Left renal cortex interstitium (tissue), 4 donors: ENCODE results near the gene GBX2. TPM values are rescaled to one million over a fixed set of nuclear protein-coding genes. Genes with fewer than 3 reads are reported as not detected.

Source experiments
- DNase-seq, 4 donors: peaks; one replicate each; pipeline ENCODE4 v3.0.0-alpha.2; 2013; ENCODE audit warnings: low read depth in 4 of 4, low spot score in 2 of 4, missing footprints in 1 of 4
- polyA plus RNA-seq, 4 donors: library from polyadenylated mRNA; unstranded; fragments of 120-200 nt; gene quantifications; one replicate each; pipeline ENCODE4 v1.2.1, GENCODE V29; 2013; ENCODE audit not compliant: insufficient read length in 4 of 4

The GBX2 gene
- polyA plus RNA-seq, 4 donors = 0.51 to 0.91 (median 0.82) TPM

DNA sequence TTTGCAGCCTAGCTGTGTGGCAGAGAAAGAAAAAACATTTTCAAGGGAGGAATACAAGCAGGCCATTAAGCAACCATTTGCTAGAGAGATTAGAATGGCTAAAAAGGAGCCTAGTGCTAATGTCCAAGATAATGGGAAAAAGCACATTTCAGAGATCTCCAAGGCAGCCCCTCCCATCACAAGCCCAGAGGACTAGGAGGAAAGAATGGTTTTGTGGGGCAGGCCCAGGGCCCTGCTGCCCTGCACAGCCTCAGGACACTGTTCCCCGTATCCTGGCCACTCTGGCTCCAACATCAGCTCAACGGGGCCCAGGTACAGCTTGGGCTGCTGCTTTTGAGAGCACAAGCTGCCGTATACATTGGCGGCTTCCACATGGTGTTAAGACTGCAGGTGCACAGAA, 16.5 kb upstream of the GBX2 start:
- no peak for DNase-seq

DNA sequence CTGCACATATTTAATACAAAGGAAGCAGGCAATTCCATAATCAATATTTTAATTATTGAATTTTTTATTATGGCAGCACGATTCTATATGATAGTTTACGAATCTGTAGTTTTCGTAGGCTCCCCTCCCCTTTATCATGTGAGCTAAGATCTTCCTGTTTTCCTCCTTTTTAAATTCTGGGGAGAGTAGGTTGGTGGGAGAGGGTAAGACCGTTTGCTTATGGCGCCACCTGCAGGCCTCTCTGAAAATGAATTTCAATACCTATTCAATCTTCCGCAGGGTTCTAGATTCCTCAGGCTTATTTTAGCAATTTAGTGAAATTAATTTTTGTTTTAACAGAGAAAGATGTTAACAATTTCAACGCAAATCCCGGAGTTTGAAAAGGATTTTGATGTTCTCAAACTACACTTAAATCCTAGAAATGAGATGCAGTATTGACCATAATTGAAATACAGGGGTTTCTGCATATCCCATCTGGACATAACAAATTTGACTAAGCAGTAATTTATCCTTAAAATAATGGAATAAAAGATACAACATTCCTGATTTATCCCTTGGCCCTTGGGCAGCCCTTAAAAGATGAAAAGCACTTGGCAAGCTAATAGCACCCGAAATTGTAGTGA, 12.8 kb upstream of the GBX2 start:
- no peak for DNase-seq

DNA sequence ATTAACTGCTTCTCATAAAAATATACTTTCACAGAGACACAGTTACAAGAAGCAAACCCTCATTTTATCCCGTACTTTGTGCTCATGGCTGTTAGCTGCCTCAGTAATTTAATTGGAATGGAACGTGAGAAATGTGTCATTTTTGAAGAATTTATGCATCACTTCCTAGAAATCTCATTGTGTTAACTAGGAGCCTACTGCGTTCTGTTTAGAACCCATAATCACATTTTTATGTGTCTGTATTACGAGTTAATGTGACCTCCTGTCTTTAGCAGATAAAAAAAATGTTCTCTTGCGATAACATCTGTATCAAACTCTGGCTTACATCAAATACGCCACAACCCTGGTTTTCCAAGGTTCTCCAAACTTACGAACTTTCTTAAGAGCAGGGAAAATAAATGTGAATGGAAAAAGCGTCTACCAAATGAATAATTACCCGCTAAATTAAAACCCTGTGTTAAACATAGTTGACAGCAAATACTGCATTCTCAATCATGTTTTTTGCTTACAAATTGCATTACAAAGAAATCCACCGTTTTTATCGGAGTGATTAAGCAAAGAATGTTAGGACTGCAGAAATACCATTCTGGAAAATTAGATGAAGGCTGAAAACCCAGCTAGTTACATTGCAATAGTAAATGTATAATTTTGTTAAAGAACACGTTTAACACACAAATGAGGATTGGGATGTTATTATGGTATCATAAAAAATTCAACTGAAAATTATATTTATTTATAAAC, 12.1 kb upstream of the GBX2 start:
- no peak for DNase-seq

DNA sequence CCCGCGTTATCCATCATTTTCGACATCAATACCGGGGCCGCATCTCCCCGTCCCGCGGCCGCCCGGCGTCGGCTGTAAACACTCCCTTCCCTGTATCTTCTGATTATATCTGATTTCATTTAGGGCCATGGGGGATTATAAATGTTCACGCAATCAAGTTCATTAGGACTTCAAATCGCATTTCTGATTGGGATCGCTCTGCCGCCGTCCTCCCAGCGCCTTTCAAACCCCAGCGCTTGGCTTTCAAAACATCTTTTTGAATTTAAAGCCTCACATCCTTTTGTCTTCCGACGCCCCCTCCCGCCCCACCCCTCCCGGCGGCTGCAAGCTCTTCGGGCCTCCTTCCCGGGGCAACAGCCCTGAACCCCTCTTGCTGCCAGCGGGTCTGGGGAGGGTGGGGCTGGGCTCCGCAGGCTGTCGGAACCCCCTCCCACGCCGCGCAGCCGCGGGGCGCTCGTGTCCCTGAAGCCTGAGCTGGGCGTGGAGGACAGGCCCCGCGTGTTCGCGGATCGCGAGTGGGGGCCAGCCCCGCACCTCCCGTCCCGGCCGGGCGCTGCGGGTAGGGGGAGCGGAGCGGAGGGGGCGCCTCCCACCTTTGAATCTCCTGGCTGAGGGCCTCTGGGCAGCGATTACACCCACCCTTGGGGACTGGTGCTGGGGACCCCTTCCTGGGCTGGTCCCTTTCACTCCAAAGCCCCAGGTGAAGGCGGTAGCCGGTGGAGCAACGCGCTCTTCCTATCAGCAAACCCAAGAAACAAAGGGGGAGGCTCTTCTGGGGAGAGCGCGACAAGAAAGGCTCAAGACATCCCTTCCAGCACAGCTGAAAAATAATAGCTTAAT, 11.3 kb upstream of the GBX2 start:
- DNase-seq = no peak

DNA sequence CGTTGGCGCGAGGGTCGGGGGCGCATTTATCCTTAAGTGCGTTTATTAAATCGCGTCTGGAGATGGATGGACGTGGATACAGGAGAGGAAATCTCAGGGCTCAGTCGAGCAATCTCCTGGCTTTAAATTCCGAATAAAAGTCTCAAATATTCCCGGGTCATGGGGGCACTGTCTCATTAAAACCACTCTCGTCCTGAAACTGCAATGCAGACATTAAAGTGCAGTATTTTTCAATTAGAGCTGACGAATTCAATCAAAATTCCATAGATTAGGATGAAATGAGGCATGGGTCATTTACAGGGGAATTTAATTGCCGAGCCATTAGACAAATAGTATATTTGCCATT, 10.7 kb upstream of the GBX2 start:
- no peak for DNase-seq

DNA sequence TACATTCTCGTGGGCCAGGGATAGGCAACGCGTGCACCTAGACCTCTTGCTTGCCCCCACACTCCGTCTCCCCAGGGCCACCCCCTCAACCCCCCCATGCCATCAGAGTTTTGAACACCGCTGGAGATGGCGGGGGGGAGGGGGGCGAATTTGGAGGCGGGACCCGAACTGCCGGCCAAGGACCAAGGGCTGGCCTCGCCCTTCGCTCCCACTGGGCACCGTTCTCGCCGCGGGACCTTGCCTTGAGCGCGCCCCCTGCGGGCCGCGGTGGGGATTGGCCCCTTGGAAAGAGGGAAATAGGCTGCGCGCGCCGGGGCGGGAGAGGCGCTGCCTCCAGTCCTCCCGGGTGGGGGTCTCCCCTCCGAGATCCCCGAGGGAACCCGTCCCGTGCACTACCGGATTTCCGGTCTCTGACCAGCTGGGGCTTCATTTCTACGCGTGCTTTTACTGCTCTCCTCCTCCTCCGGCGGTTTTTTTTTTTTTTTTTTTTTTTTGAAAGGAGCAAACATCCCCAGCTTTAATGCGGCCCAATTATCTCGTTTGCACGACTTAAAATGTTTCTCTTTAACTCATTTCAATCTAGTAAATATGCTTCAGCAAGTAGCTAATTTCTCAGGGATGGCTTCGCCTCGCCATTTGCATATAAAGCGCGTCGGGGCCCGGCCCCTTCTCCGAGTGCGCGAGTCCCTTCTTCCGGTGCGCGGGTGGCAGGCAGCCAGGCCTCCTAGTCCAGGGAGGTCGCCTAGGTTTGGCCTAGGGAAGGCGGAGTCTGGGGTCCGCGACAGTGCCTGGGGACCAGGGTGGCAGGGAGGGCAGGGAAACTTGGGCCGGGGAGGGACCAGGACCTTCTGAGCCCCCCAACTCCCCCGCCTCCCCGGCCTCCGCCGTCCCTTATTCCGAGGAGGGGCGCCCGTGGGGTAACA, 10.0 kb upstream of the GBX2 start:
- DNase-seq = no peak

DNA sequence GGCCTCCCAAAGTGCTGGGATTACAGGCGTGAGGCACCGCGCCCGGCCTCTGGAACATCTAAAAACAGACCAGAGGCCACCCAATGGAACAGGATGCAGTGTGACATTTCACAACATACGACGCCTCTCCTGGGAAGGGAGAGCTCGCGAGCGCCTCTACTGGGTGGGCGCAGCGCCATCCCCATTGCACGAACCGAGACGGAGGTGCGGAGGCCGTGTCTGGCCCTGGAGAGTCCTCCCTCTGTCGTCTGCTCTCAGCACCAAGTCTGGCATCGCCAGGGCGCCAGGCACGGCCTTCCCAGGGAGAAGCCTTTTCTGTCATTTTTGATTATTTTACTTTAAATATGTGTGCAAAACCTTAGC, 9.4 kb upstream of the GBX2 start:
- DNase-seq = no peak

DNA sequence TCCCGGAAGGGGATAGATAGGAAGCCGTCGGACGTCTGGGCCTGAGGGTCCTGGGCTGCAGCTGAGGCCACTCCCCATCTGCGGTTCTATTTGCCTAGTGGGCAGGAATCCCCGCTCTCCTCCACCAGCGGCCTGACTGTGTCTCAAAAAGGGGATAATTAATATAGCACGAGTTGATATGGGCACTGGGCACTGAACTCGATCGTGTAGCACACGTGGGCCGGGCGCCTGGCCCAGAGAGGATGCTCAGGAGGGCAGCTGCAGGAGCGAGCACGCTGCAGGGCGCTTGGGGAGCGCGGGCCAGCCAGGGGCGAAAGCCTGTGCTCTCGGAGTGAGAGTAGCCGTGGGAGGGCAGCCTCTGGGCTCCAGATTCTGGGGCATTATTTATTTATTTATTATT, 8.8 kb upstream of the GBX2 start:
- DNase-seq = no peak

DNA sequence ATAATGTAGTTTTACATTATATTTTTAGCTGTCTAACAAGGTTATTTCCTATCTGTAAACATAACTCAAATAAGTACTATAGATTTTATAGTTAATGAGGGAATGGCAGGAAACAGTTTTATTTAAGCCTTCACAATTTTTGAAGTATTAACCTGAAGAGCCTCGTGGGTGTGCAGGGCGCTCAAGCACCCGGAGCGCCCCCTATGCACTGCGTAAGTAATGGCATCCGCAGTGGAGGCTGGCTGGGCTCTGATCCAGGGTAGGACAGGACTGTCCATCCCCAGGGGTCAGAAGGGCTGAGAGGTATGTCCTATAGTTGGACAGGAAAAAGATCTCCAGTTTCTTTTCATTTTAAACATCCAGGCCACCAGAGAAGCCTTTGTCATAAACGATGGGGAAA, 8.2 kb upstream of the GBX2 start:
- no peak for DNase-seq

DNA sequence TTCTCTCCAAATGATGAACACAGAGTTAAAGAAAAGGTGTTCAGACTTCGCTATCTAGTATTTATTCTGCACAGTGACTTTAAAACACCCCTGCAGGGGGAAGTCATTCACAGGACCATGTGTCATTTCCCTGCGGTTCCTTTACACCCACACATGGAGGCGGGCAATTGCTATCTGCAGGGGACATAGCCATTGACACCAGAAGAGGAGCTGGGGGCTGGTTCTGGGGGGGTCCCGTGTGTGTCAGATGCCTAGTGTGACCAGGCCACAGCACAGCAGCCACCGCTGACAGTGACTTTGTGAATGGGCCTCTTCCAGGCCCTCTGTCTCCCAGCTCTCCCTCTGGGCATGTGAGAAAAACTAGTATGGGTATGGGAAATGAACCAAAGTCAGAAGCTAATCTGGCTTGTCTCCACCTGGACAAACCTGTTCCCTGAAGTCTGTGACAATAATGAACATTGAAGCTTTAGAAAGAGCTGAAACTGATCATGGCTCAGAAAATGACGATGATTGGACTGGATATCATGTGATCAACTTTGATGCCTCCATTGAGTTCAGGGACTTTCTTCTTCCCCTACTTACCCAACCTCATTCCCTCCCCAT, 7.5 kb upstream of the GBX2 start:
- DNase-seq = no peak

DNA sequence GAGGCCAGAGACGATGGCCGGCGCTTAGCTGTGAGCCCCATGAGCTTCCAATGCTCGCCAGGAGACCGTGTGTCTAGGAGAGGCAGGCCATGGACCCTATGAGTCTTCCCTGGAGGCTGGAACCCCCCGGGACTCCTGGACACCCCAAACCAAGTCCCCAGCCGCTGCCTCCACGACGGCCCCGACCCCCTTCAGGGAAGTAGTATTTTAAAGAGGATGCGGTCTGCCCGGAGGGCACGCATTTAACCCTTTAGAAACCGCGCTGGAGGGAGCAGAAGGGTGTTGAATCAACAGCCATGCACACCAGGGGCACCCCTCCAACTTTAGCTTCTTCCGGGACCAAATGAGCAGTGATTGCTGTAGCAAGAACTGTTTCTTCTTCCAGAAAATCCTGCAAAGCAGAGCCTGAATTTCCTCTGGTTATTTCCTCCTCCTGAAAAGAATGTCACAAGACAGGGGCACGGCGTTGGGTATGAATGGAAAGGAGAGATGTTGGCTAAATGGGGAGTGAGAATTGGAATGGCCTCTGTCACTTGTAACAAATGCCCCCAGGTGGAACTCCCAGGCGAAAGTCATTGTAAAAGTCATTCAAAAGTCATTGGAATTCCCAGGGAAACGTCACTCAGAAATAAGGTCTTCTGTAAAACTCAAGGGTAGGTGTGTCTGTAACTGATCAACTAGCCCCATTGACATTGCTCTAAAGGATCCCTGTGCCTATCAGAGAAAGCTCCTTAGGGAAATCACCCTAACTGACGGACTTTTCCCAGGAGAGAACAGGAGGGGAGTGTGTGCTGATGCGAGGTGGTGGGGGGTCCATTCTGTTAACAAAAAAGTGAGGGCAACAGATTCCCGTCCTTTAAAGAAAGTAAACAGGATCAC, 5.8 kb upstream of the GBX2 start:
- DNase-seq = no peak

DNA sequence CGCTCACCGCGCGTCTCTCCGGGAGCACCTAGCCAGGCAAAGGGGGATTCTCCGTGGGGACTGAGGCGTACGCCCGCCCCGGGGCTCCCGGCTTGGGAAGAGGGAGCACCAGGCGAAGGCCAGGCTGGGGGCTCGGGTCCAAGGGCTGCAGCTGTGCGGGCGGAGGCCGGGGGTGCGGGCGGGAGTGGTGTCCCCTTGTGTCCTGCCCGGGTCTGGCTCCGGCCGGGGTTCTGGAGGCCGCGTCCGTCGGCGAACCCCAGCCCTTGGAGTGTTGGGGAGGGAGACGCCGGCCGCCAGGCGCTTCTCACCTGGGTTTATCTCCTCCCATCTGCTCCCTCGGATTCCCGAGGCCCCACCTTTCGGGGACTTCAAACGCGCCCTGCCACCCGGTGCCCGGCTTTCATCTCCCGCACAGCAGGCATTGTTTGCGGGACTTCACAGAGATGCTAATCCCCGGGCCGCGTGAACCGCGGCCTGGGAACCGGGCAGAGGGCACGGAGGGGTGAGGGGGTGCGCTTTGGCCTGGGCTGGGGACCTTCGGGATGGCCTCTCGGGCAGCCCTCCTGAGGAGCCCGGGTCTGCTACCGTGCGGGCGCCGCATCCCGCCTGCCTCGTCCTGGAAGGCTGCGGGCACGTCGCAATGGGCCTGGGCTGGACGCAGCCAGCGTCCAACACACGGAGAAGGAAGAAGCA, 5.0 kb upstream of the GBX2 start:
- DNase-seq = no peak

DNA sequence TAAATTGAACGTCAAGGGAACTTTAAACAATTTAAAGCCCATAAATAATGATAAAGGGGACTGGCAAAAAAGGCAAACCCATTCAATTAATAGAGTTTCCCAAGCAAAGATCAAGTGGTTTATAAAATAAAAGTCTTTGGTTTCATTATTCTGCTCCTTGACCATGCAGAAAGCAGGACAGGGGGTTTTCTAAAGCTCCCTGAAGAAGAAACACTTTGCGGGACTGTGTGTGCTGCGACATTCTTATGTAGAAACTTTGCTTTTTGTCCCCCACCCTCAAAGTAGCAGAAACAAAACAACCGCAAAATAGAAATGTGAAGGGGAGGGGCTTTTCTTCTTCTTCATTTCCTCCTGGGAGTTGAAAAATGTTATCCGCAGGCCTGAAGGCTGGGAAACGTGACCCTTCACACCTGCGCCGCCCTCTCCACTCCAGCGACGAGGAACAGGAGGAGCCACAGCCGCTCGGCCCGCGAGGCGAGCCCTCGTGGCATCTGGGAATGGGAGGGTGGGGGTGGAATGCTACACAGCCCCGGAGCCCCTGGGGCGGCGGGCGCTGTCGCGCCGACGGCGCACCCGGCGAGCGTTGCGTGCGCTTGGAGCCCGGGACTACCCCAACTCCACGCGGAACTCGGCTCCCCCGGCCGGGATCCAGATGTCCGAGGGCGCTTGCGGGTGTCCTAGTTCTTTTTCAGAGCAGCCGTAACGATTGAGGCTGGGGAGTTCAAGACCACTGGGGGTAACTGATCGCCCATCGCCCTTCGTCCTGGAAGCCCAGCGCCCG, 4.3 kb upstream of the GBX2 start:
- no peak for DNase-seq

DNA sequence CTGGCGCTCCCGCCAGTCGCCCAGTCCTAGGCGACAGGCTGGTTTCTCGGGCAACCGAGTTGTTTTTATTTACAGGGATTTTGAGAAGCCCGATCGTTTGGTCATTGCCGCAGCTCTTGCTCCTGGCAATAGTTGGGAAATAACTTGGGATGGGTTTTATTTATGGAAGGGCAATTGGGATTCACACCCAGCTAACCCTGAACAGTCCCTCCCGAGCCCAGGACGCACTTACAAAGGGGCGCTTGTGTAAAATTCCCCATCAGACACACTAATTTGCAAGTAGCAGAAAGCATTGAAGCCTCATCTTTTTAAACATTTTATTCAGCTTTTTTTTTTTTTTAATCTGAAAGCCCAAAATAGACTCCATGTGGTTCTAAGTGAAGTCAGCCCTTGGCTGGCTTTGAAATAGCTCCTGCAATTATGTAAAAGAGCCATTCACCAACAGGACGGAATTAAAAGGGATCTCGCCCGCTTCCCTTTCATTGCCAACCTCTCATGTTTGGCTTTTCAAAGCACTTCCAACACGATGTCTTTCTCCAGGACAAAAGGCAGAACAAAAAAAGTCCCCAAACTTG, 3.6 kb upstream of the GBX2 start:
- DNase-seq = no peak

DNA sequence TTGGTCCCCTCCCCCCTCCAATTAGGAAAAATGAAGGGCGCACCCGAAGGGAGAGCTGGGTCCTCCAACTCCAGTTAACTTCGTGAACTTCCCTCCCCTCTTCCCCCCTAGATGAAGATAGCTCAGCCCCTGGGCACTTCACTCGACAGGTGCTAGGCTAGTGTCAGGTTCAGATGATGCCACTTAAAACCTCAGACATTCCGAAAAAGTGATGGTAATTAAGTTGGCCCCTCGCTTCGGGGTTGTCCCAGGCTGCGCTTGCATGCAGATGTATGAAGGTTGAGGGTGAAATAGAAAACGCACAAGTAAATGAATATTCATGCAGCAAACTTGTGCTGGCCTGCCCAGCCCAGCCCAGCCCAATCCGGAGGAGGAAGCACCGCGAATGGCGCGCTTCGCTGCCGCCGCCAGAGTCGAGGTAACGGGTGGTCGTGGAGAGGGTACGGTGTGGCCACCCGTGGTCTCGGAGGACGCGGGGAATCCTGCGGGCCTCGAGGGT, 3.0 kb upstream of the GBX2 start:
- DNase-seq = no peak

DNA sequence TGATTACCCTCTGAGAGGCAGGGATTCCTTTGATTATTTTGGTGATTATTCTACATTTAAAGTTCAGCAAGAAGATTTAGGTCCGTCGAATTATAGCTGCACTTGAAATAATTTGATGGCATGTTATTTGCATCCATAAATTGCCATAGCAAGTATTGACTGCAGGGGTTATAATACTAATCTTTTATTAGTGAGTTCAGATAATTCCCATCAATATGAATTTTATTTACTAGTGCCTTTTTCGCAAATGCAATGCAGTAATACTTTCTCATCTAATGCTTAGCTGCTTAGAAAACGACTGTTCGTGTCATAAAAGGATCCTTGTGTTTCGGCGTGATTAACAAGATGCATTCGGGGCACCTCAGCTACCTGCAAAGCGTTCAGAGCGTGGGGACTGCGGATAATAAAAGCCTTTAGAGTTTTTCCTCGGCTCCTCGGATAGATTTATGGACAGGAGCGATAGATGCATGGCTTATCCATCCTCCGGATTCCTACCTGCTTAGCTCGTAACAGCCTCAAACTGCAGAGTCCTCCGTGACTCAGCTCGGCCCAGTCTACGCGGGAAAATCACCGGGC, 2.5 kb upstream of the GBX2 start:
- DNase-seq = no peak
